Measurements from ENCODE around the gene HIRIP3. TPM values are rescaled to one million over a fixed set of nuclear protein-coding genes. Genes with fewer than 3 reads are reported as not detected.
"Not testable (repeated sequence)": the region's sequence is repeated elsewhere in the genome, so short reads cannot be mapped to it uniquely, and the experiment has no call there.

The HIRIP3 gene
- total RNA-seq, 1 experiment from 2014 or later: 21.0 TPM

DNA sequence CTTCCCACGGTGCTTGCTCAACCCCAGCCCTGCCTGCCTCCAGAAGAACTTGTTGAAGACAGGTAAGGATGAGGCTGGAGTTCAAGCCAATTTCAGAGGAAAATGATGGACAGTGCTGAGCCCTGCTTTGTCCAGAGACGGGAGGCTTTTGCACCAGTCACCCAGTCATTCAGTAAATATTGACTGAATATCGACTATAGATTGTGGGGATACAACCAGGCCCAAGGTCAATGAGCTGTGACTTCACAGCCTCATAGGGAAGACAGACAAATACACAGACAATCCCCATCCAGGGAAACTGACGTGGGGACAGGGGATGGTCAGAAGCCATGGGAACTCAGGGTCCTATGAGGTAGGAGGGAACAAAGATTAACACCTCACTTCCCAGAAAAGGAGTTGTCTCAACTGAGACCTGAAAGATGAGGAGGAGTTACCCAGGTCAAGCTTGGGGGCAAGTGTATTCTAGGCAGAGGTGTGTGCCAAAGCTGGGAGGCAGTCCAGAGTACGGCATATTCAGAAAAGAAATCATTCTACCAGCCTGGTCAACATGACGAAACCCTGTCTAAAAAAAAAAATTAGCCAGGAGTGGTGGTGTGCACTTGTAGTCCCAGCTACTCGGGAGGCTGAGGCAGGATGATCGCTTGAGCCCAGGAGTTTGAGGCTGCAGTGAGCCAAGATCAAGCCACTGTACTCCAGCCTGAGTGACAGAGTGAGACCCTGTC, 21.3 kb upstream of the HIRIP3 start:
- no peak for DNase-seq (ENCODE audit: low read depth)

DNA sequence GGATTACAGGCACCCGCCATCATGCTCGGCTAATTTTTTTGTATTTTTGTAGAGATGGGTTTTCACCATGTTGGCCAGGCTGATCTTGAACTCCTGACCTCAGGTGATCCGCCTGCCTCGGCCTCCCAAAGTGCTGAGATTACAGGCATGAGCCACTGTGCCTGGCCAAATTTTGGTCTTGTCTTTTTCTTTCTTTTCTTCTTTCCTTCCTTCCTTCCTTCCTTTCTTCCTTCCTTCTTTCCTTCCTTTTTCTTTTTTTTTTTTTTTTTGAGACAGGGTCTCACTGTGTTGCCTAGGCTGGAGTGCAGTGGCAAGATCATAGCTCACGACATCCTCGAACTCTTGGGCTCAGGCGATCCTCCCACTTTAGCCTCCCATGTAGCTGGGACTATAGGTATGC, 20.0 kb upstream of the HIRIP3 start:
- not testable (repeated sequence) for DNase-seq (ENCODE audit: low read depth)

DNA sequence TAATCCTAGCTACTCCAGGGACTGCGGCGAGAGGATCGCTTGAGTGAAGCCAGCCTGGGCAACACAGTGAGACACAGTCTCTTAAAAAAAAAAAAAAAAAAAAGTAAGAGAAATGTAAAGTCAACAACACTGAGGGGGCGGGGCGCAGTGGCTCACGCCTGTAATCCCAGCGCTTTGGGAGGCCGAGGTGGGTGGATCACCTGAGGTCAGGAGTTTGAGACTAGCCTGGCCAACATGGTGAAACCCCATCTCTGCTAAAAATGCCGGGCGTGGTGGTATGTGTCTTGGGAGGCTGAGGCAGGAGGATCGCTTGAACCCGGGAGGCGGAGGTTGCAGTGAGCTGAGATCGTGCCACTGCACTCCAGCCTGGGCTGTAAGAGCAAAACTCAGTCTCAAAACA, 17.2 kb upstream of the HIRIP3 start:
- DNase-seq (ENCODE audit: low read depth): not testable (repeated sequence)

DNA sequence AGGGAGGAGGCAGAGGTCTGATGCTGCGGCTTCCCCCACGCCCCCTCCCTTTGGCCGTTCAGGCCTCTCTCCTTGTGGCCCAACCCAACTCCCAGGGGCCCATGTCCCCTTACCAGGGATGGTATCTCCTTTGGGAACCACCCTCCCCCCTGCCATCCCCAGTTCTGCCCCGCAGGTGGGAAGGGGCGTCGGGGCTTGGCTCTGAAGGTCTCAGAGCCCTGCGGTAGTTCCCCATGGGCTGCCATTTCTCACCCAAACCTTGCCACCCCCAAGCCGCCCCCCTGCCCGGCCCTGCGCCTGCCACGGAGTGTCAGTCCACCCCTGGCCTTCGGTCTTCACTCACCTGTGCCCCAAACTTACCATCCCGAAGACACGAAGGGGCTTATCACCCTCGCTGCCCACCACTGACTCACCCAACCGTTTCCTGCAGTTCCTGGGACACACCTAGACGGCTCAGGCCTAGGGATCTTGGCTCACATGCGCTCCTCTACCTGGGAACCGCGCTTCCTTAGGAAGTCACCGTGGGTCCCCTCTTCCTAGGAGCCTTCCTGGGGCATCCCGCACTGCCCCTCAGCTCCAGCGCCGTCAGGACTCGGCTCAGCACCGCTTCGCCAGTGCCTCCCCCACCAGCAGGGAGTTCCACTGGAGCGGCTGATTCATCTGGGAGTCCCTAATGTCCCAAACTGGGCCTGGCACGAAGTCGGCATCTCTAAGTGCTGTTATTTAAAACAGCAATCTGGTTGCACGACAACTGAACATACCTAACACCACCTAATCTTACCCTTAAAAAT, 16.5 kb upstream of the HIRIP3 start:
- no peak for DNase-seq (ENCODE audit: low read depth)

DNA sequence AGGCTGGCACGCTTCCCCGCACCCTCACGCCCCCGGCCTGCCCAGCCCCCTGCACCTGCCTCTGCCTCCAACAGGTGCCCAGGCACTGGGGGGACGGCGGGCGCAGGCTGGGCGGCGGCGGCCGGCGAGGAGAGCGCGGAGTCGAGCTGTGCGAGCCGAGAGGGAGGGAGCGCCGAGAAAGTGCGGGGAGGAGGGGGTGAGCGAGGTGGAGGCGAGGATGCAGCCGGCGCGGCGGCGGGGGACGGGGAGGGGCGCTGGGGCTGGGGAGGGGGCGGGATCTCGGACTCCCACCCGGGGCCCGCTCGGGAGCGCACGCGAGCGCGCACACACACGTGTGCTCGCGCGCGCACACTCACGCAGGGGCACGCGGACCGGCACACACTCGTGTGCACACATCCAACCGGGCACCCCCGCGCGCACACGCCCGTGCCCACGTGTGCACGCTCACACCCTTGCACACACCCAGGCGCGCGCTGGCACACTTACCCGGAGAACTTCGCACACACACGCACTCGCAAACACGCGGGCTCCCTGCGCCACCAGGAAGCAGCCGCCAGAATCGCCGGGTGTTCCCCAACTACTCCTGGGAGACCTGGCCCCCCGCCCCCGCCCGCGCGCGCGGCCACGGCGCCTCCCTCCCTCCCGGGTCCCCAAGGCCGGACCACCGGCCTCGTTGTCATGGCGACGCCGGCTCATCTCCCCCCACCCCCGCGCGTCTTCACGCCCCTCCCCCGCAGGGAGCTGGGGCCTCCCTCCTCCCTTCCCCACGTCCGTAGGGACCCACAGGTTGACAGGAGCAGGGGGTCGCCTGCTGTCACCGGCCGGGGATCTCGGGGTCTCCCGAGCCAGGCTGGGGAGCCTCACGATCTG, 15.7 kb upstream of the HIRIP3 start, which contains the start of gene DOC2A:
DOC2A (minus strand) TSS at position 184 of the 870 bp plus-strand sequence. CDS start 805 bp downstream, outside the sequence.
- DNase-seq (ENCODE audit: low read depth): no peak

DNA sequence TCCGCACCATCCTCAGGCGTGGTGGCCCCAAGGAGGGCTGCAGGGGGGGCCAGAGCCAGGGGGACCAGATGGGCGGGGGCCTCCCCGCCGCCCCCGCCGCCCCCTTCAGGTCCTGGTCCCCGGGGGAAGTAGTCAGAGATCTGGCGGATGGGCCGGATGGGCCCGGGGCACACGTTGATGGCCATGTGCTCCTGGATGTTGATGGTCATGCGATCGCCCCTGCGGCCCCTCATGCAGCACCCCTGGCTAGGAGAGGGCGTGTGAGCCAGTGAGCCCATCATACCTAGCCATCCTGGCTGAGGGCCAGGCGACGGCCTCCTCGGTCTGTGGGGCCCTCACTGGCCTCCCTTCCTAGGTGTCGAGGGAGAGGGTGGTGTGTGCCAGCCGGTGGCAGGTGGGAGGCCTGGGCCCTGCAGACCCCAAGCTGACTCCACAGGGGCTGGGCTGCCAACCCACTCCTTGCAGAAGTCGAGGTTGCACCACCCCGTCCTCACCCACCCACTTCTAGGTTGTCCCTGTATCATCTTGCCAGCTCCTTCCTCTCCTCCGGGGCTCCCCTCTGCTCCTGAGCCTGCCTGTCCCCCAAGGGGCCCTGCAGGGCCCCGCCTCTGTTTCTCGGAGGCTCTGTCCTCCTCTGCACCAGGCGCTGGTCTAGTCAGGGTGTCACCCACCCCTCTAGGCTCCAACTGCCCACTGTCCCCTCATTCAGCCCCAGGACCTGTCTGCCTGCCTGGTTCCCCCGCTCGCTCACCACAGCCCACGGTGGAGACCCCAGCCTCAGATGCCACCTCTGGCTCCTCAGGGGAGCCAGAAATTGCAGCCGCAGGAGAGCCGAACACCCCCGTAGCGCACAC, 14.8 kb upstream of the HIRIP3 start:
- no peak for DNase-seq (ENCODE audit: low read depth)

DNA sequence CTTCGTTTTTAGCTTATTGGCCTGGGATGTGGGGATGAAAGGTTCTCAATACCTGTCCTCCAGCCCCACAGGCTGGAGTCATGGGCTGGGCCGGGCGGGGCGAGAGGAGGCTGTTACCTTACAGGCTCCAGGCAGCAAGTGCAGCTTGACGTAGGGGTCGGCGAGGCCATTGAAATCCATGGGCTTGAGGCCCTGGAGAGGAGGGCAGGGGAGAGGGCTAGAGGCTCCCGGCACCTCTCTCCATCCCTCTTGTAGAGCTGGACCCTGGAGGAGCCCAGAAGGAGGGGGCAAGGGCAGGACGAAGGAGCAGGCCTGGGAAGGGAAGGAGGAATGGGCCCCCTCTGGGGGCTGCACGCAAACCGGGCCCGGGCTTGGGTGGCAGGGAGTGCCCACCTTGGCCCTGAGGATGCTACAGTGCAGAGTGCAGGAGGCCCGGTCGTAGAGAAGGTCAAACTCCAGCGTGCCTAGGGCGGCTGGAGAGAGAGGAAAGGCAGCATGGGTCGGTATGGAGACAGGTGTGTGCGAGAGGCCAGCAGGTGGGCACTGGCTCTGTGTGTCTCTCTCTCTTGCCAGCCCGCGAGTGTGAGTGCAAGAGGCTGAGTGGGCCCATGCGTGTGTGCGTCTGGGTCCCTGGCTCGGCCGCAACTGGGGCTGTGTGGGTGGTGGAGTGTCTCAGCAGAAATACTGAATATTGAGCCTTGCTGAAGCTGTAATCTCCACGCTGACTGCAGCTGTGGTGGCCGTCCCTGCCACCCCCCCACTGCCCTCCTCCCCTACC, 13.9 kb upstream of the HIRIP3 start:
- DNase-seq (ENCODE audit: low read depth): no peak

DNA sequence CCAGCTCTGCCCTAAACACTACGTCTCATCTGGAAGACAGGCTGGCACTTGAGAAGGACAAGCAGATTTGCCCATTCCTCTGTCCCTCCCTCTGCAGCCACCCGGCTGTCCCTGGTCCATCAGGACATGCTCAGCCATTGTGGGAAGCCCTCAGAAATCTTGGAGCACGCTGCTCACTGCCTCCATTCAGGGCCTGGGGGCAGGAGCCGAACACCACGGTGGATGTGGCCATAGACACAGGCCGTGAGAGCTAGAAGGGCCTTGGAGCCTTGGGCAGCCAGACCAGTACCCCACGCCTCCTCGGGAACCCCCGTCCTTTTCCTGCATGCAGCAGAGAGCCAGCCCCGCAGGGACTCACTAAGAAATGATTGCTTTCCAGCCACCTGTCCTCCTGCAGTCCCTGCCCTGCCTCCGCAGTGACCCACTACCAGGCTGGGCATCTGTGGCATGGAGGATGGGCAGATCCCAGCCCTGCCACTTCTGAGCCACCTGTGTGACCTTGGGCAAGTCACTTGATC, 12.0 kb upstream of the HIRIP3 start:
- DNase-seq (ENCODE audit: low read depth): no peak

DNA sequence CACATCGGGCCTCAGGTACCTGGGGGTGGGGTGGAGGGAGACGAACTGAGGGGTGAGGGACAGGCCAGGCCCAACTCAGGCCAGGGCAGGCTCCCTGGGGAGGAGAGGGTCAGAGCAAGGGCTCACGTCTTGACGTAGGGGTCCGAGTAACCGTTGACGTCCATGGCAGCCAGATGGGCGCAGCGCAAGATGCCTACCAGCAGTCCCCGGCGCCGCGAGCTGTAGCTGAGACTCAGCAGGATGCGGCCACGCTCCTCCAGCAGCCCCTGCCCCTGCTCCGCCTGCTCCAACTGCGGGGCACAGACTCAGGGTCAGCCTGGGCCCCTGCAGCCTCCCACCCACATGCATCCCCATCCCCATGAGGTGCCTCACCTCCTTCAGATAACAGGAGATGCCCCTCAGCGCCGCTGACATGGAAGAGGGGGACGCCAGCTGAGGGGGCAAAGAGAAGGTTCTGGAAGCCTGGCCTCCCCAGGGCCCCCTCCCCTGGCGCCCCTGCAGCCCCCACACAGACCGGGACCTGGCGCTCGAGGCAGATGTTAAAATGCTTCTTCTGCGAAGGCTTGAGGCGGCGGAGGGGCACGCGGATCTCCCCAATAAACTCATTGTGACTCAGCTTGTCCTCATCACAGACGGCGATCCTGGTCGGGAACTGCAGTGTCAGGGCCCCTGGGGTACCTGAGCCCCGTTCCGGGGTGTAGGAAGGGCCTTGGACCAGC, 11.4 kb upstream of the HIRIP3 start:
- DNase-seq (ENCODE audit: low read depth): no peak

DNA sequence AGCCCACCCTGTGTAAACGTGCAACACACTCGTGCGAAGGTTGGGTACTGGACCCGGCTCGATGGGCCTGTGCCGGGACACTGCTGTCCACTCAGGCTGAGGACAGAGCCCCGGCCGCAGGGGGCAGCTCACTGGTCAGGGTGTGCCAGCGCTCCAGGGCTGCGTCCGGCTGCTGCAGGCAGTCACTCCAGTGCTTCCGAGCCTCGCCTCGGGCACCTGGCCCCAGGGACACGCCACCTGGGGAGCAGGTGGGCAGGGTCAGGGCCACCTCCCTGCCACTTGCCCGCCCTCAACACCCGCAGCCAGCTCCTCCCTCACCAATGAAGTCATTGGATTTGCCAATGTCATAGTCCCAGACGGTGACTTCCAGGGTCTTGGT, 10.7 kb upstream of the HIRIP3 start:
- no peak for DNase-seq (ENCODE audit: low read depth)

DNA sequence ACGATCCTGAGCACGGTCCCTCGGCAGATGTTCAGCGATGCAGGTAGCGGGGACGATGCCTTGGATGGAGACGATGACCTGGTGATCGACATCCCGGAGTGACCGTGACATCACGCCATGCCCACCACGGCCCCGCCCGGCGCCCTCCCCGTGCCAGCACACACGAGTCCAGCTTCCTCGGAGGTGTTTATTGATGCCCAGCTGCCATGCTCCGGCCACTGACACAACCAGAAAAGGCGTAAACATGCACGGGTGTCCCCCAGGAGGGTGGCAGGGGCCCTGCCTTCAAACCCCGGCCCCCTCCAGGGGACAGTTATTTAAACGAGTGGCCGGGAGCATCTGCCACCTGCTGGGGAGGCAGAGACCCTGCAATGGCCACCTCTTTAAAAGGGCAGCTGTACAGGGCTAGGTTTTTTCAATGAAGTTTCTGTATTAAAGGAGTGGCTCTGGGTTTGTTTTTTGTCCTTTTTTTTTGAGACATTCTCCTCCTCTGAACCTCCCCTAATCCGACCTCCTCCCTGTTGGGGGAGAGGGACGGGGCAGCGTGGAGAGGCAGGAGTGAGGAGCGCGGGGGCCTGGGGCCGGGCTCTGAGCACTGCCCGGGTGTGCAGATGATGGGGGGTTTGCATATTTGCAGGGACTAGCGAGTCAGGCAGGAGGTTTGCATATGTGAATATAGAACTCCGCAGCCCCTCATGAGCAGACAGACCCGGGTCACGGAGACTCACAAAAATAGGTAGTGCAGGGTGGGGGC, 10.1 kb upstream of the HIRIP3 start:
- peak; percentile 42 for DNase-seq (ENCODE audit: low read depth)

DNA sequence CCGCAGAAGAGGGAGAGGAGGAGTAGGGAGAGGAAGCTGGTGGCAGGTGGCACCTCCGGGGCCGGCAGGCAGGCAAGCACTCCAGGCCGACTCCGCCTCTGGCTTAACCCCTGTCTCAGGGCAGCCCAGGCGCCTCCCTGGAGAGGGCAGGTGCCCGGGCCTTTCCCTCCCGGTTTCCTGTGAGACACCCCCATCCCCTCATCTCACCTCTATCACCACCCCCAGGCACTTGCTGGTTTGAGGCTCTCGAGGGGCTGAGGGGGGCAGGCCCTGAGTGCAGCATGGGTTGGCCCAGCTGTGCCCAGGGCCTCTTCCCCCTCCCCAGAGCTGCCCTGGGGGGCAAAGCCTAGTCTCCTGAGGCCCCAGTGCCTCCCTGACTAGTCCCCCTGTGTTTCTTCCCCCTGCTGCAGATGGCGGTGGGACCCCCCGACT, 9.4 kb upstream of the HIRIP3 start:
- no peak for DNase-seq (ENCODE audit: low read depth)

DNA sequence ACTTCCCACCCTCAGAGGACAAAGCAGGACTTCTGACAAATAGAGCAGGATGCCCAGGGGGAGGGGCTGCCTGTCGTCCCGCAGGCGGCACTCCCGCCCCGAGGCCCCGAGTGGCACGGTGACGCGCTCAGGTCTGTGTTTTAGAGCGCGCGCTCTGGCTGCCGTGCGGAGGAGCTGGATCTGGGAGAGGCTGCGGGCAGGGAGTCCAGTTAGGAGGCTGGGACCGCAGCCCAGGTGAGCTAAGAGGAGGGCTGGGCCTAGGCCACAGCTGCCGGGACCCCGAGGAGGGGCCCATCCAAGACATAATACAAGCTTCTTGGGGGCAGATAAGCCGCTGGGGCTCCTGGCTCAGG, 9.0 kb upstream of the HIRIP3 start:
- DNase-seq (ENCODE audit: low read depth): no peak

DNA sequence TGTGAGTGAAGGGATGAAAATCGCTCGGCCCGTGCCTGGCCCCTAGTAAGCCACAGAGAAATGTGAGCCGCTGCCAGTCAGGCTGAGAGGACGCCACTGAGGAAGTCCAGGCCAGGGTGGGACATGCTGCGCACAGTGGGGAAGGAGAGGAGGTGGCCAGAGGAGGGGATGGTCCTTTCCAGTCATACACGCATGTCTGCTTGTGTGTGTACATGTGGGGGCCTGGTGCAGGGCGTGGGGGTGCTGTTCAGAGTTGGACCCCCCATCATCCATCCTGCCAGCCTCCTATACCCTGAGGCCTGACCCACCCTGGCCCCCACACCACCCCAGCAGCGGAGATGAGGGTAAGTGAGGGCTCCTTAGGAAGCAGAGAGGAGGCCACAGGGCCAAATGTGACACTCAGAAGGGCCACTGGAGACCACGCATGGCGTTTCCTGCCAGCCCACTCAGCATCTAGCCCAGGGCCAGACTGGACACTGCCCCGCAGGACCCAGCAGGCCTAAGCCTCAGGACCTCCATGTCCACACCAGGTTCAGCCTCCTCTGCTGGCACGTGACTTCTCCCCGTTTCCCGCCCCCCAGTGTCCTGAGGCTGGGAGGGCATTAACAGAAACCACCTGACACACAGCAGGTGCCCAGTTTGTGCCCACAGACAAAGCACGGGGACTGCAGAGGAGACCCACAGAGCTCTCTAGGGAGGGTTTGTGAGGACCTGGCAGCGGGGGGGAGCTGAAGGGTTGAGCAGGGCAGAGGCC, 8.4 kb upstream of the HIRIP3 start:
- no peak for DNase-seq (ENCODE audit: low read depth)

DNA sequence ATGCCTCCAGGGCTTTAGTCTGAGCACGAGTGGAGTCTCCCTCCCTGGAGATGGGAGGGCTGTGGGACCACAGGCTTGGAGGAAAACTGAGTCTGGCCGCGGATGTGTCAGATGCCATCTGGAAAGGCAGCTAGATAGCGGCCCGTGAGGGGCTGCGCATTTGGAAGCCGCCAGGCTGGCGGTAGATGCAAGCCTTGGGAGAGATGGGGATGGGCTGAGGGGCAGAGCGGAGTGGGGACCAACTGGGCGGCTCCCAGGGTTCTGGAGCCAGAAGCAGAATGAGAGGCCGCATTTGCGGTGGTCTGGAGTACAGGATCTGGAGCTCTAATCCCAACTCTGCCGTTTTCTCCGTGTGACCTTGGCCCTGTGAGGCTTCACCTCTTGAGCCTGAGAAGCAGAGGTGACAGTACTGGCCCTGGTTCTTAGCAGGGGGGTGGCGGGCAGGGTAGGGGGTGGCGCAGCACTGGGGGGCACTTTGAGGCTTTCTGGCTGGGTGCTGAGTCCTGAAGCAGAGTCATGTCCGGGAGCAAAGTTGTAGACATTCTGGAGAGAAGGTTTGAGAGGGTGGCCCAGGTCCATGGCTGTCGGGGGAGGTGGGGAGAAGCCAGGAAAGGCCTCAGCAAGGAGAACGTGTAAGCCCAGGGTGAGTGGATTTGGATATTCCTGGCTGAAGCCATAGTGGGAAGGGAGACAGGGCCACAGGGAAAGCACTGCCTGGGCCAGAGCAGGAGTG, 7.4 kb upstream of the HIRIP3 start:
- no peak for DNase-seq (ENCODE audit: low read depth)

DNA sequence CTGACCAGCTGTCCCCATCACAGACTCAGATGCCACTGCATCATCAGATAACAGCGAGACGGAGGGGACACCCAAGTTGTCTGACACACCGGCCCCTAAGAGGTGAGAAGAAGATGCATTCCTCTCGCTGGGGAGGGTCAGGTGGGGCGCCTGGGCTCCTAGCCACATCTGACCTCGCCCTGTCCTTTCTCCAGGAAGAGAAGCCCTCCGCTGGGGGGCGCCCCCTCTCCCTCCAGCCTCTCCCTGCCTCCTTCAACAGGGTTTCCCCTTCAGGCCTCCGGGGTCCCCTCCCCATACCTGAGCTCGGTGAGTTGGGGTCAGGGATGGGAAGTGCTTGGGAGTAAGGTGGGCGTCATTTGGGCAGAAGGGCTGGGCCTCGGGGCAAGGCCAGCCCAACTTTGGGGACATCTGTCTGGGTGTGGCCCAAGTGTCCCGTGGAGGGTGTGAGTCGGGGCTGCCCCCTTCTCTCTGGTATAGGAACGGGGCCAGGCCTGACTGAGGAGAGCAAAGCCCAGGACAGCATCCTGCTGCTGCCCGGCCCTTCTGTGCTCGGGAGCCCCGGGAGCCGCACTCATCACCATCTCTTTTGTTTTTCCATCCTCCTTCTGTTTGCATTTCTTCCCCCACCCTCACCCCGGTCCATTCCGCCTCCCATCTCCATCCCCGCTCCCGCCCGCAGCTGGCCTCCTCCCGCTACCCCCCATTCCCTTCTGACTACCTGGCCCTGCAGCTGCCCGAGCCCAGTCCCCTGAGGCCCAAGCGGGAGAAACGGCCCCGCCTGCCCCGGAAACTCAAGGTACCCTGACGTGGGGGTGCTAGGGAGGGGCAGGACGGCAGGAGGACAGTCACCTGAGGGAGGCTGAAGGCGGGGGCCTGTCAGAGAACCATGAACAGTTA, 5.6 kb upstream of the HIRIP3 start:
- DNase-seq (ENCODE audit: low read depth): no peak
